Body of pancreas (tissue), 4 donors: Measurements from ENCODE around the gene FAM72A.
"Not testable (repeated sequence)": the region's sequence is repeated elsewhere in the genome, so short reads cannot be mapped to it uniquely, and the experiment has no call there.

Experiments
- CTCF ChIP-seq, 7 experiments: fragments of 450-650 bp in 4 of 7; fragments of 200-600 bp in 3 of 7; sonication (generic) in 3 of 7; IDR thresholded peaks; one replicate each; pipeline ENCODE4 v1.5.1; 2016 to 2019; ENCODE audit warnings: antibody characterized with exemption in 7 of 7
- POLR2A ChIP-seq, 3 donors: fragments of 450-650 bp; IDR thresholded peaks; one replicate each; pipeline ENCODE4 v1.6.1; 2016; ENCODE audit warnings: antibody characterized with exemption in 3 of 3, mild to moderate bottlenecking in 2 of 3

DNA sequence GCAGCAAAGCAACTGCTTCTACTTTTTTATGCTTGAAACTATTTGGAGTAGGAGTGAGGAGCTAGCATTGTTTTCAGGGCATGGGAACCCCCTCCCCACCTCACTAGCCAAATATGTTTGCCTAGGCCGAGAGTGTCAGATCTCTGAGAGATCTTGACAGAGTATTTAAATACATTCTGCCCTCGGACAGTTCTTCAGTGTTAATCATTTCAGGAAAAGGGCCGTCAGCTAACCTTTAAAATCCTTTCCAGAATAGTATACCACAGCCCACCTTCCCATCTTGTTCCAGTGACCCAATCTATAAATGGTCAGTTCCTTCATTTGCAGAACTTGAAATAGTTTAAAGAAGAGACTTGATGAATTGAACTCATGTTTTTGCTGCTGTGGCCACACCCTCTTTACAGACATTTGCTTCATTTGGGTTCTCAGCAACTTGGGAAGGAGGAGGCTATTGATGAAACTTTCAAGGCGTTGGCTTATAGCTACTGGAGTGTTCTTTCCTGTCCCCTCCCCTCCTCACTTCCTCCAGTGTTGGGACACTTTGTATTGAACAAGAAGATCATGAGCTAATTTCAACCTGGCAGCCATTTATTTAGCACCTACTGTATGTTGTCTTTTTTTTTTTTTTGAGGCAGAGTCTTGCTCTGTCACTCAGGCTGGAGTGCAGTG lies 17.8 kb upstream of the FAM72A start:
- not testable (repeated sequence) for TF ChIP-seq CTCF, POLR2A (IDR thresholded peaks at IDR 0.05)
